ENCODE results near the gene PREX1.

Gene PREX1

GRCh38 chr20:48645666-48646065, 182.1 kb downstream of the PREX1 start:
- TF ChIP-seq ZNF8 (CRISPR knock-in tag; IDR thresholded peaks at IDR 0.05): no peak
- no peak for TF ChIP-seq ZFP3 (CRISPR knock-in tag; IDR thresholded peaks at IDR 0.05)
- TF ChIP-seq TCF4 (CRISPR knock-in tag; IDR thresholded peaks at IDR 0.05; ENCODE audit: borderline replicate concordance): no peak
- TF ChIP-seq ESRRG (CRISPR knock-in tag; IDR thresholded peaks at IDR 0.05): no peak
- TF ChIP-seq SNAI2 (CRISPR knock-in tag; IDR thresholded peaks at IDR 0.05): no peak
- no peak for TF ChIP-seq ISL1 (CRISPR knock-in tag; IDR thresholded peaks at IDR 0.05)
- no peak for TF ChIP-seq TSHZ2 (CRISPR knock-in tag; IDR thresholded peaks at IDR 0.05)
- no peak for TF ChIP-seq RARB (CRISPR knock-in tag; IDR thresholded peaks at IDR 0.05)
- no peak for TF ChIP-seq PPARA (CRISPR knock-in tag; IDR thresholded peaks at IDR 0.05; ENCODE audit: borderline replicate concordance)
- TF ChIP-seq OSR1 (CRISPR knock-in tag; IDR thresholded peaks at IDR 0.05): no peak
- TF ChIP-seq CREB5 (CRISPR knock-in tag; IDR thresholded peaks at IDR 0.05; ENCODE audit: low read depth): no peak
- TF ChIP-seq BACH2 (CRISPR knock-in tag; IDR thresholded peaks at IDR 0.05; ENCODE audit: borderline replicate concordance): no peak
- no peak for TF ChIP-seq ARNTL (CRISPR knock-in tag; IDR thresholded peaks at IDR 0.05; ENCODE audit: borderline replicate concordance, low read depth)
- TF ChIP-seq PATZ1 (CRISPR knock-in tag; IDR thresholded peaks at IDR 0.05; ENCODE audit: borderline replicate concordance): no peak
- TF ChIP-seq ZNF565 (CRISPR knock-in tag; conservative IDR thresholded peaks at IDR 0.05; ENCODE audit: low read depth): no peak
- no peak for TF ChIP-seq ZNF70 (CRISPR knock-in tag; IDR thresholded peaks at IDR 0.05)
- TF ChIP-seq CSDC2 (CRISPR knock-in tag; IDR thresholded peaks at IDR 0.05): no peak
- no peak for ATAC-seq

GRCh38 chr20:48644286-48644828, 183.4 kb downstream of the PREX1 start:
- ATAC-seq: no peak
- TF ChIP-seq CSDC2 (CRISPR knock-in tag; IDR thresholded peaks at IDR 0.05): no peak
- no peak for TF ChIP-seq ZNF8 (CRISPR knock-in tag; IDR thresholded peaks at IDR 0.05)
- TF ChIP-seq TSHZ2 (CRISPR knock-in tag; IDR thresholded peaks at IDR 0.05): no peak
- TF ChIP-seq SNAI2 (CRISPR knock-in tag; IDR thresholded peaks at IDR 0.05): no peak
- no peak for TF ChIP-seq GLIS3 (CRISPR knock-in tag; IDR thresholded peaks at IDR 0.05)
- TF ChIP-seq PPARA (CRISPR knock-in tag; IDR thresholded peaks at IDR 0.05; ENCODE audit: borderline replicate concordance): no peak
- no peak for TF ChIP-seq PATZ1 (CRISPR knock-in tag; IDR thresholded peaks at IDR 0.05; ENCODE audit: borderline replicate concordance)
- no peak for TF ChIP-seq ISL1 (CRISPR knock-in tag; IDR thresholded peaks at IDR 0.05)
- TF ChIP-seq ZFP3 (CRISPR knock-in tag; IDR thresholded peaks at IDR 0.05): no peak
- TF ChIP-seq ZNF565 (CRISPR knock-in tag; conservative IDR thresholded peaks at IDR 0.05; ENCODE audit: low read depth): no peak
- TF ChIP-seq RARB (CRISPR knock-in tag; IDR thresholded peaks at IDR 0.05): no peak
- no peak for TF ChIP-seq POU6F1 (CRISPR knock-in tag; IDR thresholded peaks at IDR 0.05; ENCODE audit: borderline replicate concordance, low read depth)
- no peak for TF ChIP-seq ZFP30 (CRISPR knock-in tag; IDR thresholded peaks at IDR 0.05)
